SK-N-MC (cell line): ENCODE measurements around the gene DOCK10.

Experiments used
- EZH2 ChIP-seq: fragments of 200-600 bp; sonication (generic); IDR thresholded peaks from one replicate; pipeline ENCODE4 v1.6.1; 2017; ENCODE audit warnings: antibody characterized with exemption
- FOXP2 ChIP-seq: optimal IDR thresholded peaks from 2 replicates; pipeline ENCODE3; 2011; ENCODE audit warnings: mild to moderate bottlenecking, moderate library complexity; ENCODE audit not compliant: insufficient read depth; ENCODE audit errors: extremely low read length, control extremely low read depth
- POLR2AphosphoS5 ChIP-seq: IDR thresholded peaks from 2 replicates; pipeline ENCODE4 v1.6.1; 2012; ENCODE audit warnings: mild to moderate bottlenecking, low read depth, low read length, borderline replicate concordance

GRCh38 chr2:225056330-225057073 is 14.2 kb upstream of the DOCK10 start:
- no peak for TF ChIP-seq EZH2
- no peak for TF ChIP-seq POLR2AphosphoS5
- no peak for TF ChIP-seq FOXP2
